Renal cortical epithelial cell (primary cell): Measurements from ENCODE around the gene UNC13C. TPM values are rescaled to one million over a fixed set of nuclear protein-coding genes. Genes with fewer than 3 reads are reported as not detected.
A peak's percentile ranks its signal among the peaks of the same experiment; 100 is the strongest.

ENCODE experiments used
- DNase-seq: peaks from one replicate; pipeline ENCODE4 v3.0.0-alpha.2; 2011; ENCODE audit warnings: low read depth
- total RNA-seq: library from RNA; depleted of rRNA; stranded (reverse); fragments of >200 nt; gene quantifications from 2 replicates; pipeline ENCODE4 v1.2.3, GENCODE V29; 2014

Gene UNC13C
- total RNA-seq, 1 donor from 2014 or later = under 0.01 TPM

DNA sequence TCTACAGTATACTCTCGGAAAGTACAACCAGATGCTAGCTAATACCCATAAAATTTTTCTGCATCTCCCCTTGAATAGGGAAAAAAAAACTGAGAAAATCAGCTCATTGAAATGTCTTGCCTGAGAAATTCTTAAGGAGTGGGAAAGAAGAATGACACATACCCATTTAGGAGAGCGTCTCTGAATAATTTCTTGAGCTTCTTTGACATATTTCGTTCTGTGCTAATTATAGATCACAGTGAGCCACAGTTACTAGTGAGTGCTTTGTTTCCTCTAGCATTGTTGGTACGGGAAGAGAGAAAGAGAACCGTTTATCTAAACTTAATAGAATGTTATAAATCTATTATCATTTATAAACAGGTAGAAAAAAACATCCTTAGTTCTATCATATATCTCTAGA, 588.4 kb downstream of the UNC13C start:
- DNase-seq = no peak

DNA sequence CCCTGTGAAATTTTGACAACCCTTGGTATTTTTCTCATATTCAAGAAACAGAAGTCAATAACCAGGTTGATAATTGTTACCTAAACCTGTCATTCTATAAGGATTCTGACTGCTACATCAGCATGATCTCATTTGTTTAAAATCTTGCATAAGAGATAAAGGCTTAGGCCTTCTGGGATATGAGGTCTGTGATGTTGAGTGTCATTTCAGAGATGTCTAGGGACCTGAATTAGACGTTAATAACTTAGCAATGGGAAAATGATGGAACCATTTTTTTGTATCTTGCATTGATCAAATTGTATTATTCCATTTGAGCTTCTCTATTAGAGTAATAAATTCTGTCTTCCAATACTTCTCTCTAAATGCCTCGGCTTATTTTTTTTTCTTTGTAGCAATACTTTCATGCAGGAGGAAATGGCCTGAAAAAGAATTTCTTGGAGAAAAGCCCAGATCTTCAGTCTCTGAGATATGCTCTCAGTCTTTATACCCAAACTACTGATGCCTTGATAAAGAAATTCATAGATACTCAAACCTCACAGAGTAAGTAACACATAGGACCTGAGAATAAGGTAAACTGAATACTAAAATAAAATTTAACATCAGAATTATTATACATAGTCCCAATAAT, 589.3 kb downstream of the UNC13C start:
- DNase-seq = no peak

DNA sequence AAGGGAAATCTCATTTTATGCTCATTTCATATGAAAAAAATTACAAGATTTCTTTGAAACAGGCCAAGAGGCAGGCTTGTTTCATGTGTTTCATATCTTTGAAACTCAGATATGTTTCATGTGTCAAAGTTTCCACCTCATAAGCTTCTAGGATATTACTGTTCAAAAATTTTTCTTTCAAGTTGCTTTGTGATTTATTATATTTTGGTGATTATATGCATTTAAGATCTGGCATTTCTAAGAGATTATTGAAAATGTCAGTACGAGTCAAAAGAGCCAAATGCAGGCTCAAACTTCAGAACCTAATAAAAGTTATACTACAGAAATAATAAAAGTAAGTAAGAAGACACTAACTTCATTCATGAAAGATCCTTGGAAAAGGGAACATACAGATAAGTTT, 590.1 kb downstream of the UNC13C start:
- DNase-seq = no peak

DNA sequence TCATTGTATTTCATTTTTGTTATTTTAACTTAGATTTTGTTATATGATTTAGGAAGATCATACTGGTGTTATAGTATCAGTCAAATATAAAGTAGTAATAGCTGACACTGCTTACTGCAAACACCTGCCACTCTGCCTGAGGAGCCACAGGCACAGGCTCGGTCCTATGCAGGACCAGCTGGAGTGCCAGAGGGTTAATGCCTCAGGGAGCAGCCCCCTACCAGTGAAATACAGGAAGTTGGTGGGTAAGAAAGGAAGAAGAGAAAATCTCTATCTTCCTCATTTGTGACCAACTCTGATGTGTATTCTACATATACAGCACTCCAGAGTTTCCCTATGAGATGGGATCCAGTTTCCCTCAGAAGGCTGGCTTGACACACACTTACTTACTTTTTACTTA, 593.3 kb downstream of the UNC13C start:
- no peak for DNase-seq

DNA sequence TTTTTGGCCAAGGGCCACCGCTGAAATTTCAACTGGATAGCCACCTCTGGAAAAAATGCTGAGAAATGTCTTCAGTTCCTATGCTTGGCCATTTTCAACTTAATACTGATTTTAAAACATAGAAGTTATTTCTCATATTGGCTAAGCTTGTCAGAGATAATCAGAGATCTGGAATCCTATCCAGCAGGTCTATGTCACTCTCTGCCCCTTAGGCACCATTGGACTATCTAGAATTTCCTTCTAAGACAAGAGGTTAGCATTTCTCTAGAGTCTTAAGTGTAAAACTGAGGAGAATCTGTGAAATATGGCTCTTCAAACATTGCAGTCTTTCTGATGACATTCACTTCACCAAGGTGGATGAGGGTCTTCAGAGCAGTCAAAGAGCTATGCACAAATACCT, 597.3 kb downstream of the UNC13C start:
- DNase-seq = no peak

DNA sequence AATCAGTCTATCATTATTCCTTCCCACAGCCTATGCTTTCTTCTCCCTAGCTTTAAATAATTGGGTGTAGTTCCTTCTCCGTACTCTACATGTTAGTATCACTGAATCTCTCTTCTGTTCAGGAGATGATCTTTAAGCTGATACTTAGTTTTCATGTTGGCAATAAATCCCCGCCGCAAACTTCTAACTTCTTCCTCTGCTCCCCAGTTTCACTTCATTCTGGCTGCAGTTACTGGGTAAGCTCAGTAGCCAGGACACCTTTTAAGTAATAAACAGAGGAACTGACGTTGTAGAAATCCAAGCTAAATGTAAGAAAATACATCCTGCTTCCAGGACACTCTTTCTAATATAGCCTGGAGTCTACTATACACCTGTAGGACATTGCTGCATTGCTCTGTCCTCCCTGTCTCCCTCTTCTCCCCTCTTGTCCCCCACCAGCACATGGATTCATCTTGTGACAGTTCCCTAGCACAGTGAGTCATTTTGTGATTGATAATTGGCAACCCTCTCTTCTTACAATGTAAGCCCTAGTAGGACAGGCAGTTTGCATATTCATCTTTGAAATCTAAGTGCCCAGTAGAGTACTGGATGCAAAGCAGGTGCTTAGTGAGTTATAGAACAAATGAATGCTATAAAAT, 598.2 kb downstream of the UNC13C start:
- no peak for DNase-seq

DNA sequence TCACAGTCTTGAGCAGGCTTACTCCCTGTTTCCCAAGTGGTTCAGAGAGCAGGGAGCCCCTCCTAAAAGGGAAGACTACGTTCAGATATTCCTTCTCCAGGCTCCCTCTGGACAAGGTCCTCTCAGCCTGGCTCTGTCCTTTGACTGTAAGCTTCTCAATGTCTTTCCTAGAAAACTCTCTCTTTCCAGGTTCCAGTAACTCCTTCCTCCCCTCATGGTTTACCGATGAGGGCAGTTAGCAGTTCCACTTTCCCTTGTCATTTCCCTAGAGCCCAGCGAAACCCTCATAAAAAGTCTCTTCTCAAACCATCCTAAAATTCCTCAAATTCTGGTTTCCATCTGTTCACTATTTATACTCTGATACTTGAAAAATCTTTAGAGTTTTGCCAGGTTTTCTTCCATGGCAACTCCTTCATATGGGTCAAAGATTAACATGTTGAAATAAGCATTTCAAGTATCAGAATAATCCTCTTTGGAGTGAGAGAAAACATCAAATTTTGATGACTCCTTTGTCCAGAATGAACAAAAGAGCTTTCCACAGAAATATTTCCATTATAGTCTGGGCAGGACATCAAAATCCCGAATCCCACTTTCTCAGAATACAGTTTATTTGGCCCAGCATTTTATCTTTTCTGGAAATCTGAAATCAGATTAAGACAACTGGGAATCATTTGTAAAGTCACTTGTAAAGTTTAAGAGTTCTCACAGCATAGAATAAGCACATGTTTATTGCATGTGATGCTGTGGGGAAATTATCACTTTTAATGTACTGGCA, 599.4 kb downstream of the UNC13C start:
- DNase-seq = no peak

DNA sequence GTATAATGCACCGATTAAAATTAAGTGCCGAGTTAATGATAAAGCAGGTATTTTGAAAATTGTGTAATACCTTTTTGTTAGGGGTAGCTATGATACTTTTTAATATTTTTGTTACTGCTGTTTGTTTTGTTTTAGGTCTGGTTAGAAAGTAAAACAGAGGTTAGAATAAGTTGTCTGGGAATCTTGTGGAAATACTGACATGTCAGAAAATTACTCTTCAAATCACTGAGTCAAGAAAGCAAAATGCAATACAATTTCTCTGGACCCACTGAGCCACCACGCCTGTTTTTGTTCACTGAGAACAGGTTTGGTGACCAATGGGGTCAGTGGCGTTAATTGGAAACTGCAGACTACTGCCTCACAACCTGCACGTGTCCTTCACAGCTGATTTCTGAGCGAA, 601.6 kb downstream of the UNC13C start:
- DNase-seq = no peak

DNA sequence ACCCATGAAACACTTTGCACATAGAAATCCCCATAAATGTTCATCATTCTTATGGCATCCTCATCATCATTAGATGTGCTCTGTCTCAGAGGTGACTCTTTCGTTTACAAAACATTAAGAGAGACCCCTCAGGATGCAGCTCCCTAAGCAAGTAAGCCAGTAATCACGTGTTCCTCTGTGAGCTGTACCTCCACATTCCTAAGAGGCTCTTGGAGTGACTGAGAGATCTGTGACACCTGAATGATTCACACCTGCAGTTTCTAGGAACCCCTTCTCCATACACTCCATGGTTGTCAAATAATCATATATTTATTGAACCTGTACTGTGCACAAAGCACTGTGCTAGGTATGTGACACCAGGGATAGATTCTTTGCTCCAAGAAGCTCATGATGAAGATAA, 602.4 kb downstream of the UNC13C start:
- DNase-seq = peak; percentile 10

DNA sequence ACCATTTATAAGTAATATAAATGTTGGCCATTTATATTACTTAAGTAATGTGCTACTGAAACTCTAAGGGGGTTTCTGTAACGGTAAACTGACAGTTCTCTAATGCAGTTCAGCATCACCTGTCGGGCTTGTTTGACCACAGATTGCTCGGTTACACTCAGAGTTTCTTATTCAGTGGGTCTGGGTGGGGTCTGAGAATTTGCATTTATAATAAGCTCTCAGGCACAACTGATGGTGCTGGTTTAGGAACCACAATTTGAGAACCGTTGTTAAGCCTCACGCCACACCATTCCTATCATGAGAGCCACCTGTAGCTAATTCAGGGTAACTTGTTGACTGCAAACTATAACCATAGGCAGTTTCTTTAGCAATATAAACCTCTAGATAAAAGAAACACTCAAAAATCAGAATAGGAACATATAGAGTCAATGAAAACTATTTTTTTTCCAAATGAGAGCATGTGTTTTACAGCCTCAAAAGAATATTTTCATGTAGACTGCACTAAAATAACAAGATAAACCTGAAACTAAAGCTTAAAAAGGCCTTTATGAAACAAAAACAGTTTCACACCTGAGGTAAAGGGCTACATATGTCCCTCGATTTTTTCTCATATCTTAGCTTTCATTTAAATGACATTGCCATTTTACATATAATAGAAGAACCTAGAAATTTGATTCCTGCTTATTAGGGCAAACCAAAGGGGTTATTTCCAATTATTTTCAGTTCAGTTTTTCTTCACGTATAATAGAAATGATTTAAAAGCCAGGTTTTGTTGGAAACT, 604.8 kb downstream of the UNC13C start:
- no peak for DNase-seq

DNA sequence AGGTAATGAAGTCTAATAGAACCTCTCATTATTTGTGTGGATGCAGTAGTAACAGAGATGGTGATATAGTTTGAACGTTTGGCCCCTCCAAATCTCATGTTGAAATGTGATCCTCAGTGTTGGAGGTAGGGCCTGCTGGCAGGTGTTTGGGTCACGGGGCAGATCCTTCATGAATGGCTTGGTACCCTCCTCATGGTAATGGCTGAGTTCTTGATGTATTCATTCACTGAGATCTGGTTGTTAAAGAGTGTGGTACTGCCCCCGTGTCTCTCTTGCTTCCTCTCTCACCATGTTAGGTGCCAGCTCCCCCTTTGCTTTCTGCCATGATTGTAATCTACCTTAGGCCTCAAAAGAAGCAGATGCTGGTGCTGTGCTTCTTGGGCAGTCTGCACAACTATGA, 606.8 kb downstream of the UNC13C start:
- DNase-seq = no peak

DNA sequence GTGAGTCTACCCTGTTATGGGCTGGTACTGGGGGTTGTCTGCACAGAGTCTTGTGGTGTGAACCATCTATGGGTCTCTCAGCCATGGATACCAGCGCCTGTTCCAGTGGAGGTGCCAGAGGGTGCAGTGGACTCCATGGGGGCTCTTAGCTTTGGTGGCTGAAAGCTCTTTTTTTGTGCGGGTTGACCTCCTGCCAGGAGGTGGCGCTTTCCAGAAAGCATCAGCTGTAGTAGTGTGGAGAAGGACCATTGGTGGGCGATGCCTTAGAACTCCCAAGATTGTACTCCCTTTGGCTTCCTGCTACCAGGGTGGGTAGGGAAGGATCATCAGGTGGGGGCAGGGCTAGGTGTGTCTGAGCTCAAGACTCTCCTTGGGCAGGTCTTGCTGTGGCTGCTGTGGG, 615.9 kb downstream of the UNC13C start:
- no peak for DNase-seq

DNA sequence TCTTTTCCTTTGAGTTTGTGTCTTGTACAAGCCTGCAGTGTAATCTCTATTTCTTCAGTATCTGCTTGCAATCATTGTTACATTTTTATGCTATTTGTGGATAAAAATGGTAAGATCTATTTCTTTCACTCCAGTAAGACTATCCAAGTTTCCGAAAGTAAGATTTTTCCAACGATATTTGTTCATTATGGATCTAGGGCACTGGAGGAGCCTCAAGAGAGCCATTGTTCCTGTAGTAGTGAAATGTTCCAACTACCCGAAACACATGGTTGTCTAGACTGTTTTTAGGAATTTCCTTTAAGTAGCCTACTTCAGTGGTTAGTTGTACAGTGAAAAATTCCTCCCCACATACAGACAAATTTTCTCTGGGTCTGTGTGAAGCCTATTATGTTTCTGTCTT, 621.1 kb downstream of the UNC13C start:
- DNase-seq = no peak

DNA sequence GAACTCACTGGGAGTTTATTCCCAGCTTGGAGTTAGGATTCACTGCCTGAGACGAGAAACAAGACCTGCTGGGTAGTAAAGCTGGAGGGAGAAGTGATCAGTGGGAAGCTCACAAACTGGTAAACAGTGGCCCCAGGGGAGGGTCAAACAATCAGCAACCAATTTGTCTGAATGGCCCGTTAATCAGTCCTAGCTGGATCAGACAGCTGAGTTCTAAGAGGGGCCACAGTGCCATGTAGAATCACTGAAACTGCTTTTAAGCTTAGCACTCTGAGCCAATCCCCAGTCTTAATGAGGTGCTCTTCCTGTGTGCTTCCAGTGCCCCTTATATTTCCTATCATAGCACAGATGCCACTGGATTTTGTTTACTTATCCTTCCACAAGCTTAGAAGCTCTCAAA, 626.8 kb downstream of the UNC13C start:
- DNase-seq = no peak

DNA sequence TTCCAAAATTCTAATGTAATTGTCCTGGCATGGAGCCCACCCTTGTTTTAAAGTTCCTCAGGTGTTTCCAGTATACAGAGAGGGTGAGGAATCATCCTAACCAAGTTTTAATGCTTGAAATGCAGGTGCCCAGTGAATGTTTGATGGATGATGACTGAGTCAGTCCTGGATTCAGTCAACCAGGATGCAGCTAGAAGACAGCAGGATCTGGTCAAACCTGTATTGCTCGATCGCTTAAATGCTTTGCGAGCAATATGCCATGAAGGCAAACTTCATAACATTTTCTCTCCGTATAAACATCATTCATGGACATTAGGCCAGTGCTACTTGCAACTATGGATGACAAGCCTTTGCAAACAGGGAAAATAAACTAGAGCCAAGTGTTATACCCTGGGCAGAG, 627.3 kb downstream of the UNC13C start:
- no peak for DNase-seq

DNA sequence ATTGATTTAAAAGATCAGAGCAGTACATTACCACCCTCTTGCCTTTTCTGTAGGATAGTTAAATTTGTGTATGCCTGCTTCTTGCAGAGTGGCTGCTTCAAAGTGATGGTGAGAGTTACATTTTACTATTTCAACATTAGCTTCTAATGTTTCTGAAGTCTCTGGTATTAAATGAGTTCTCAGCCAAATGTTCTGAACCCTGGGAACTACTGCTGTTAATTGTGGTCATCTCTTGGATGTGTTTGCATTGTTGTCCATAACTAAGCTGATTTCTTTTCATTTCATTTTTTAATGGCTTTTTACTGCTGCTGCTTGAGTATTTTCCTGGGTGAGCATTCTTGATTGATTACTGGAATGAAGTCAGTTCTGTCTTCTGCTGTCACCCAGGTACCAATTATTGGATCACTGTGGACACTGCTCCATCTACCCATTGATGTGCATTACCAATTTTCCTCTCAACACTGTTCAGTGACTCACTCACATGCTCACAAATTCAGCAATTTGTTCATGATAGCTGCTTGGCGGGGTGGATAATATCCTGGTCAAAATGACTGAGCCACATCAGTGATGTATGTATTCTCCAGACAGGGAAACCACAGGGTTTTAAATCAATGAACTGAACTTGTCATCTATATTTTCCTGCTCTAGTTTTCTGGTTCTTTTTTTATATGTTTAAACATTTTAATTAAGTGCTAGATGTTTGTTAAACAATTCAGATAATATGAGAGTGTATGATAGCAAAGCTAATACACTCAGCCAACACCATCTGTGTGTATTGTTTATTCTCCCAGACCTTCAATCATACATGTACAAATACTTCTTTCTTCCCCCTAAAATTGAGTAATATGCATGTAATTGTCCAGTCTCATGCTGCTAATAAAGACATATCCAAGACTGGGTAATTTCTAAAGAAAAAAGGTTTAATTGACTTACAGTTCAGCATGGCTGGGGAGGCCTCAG, 630.9 kb downstream of the UNC13C start:
- DNase-seq = no peak

DNA sequence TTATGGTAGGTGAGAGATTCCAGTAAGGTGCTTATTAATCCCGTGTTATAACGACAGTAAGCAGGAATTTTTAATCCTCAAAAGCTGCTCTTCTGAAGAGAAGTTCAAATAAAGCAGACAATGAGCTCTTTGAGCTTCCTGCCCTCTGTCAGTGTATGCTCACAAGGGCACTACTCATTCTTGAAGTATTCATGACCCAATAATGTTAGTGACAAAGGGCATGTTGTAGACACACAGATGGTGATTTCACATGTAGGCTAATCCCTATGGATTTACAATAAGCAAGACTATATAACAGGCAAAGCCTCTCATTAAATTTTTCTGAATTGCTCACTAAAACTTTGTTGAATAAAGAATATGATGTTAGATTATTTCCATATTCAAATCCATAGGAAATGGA, 639.9 kb downstream of the UNC13C start:
- DNase-seq = no peak

DNA sequence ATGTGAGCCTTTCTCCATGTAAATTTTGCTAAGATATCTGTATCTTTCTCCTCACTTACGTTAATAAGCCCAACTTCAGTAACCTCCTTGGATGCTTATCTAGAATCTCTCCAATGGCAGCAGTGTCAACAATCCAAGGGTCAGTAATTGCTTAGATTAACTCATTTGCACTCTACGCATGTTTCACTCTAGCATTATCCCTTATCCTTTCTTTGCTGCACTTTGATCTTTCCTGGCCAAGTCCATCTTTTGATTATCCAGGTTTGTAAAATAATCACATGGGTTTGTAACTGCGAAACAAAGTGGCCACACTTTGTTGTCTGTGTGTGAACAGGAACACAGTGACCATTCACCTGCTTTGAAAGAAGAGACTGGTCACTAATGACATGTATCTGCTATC, 640.9 kb downstream of the UNC13C start:
- DNase-seq = no peak

DNA sequence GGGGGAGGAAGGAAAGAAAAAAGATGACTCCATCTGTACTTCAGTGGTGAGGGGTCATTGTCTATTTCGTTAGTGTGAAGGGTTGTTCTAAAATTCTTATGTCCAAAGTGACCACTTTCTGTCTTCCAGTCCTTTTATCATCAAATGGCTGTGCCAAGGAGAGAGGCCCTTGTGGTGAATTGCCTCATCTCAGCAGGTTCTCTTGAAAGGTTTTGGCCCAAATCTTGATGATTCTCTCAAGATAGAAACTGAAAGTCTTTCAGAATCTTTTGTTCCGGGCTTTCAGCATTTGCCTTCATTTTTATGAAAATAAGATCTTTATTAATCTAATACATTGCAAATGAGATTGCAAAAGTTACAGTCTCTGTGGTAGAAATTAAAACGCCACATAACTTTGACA, 642.7 kb downstream of the UNC13C start:
- DNase-seq = no peak

DNA sequence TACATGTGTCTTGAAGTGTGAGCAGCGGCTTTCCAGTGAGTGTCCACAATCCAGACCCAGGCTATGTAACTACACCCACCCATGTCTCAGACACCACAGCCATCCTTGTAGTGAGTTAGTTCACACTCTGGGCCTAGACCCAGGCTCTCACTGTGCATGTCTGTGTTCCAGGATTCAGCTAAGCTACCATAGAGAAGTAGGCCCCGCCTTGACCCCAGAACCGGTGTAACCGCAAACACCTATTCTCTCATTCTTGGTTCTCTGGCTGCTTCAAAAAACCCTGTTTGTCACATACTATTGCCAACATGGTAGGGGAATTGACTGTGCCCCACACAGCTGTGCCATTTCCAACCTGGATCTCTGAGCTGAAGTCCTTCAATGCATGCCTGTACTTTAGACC, 657.9 kb downstream of the UNC13C start:
- DNase-seq = no peak

DNA sequence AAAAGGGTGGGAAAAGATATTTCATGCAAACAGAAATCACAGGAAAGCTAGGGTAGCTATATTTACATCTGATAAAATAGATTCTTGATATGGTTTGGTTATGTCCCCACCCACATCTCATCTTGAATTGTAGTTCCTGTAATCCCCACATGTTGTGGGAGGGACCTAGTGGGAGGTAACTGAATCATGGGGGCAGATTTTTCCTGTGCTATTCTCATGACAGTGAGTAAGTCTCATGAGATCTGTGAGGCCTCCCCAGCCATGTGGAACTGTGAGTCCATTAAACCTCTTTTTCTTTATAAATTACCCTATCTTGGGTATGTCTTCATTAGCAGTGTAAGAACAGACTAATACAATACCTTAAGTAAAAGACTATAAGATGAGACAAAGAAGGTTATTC, 660.4 kb downstream of the UNC13C start:
- DNase-seq = no peak
